Vagina (tissue), 2 donors: ENCODE data around the gene SLAIN1.

Experiments
- POLR2A ChIP-seq, 2 donors: fragments of 450-650 bp; IDR thresholded peaks; one replicate each; pipeline ENCODE4 v1.6.1; 2017; ENCODE audit warnings: antibody characterized with exemption in 2 of 2, mild to moderate bottlenecking in 2 of 2, moderate library complexity in 2 of 2
- POLR2AphosphoS5 ChIP-seq, 2 donors: sonication (generic); formaldehyde crosslinking; IDR thresholded peaks; one replicate each; pipeline ENCODE4 v1.9.0; 2017; ENCODE audit warnings: antibody characterized with exemption in 2 of 2, mild to moderate bottlenecking in 2 of 2, low read depth in 1 of 2; ENCODE audit not compliant: insufficient read depth in 1 of 2
- TF ChIP-seq, protein P1 (sequence below), 3 experiments: fragments of 450-650 bp in 2 of 3; fragments of 200-600 bp in 1 of 3; sonication (generic) in 1 of 3; IDR thresholded peaks; one replicate each; pipeline ENCODE4 v1.5.1; 2017 to 2019; ENCODE audit warnings: antibody characterized with exemption in 3 of 3, mild to moderate bottlenecking in 2 of 3, moderate library complexity in 2 of 3

- TF ChIP-seq POLR2A (IDR thresholded peaks at IDR 0.05) (no peak), POLR2AphosphoS5 (IDR thresholded peaks at IDR 0.05; ENCODE audit: insufficient read depth in 1 of 2, low read depth in 1 of 2) (no peak)
- TF ChIP-seq, protein P1, sequence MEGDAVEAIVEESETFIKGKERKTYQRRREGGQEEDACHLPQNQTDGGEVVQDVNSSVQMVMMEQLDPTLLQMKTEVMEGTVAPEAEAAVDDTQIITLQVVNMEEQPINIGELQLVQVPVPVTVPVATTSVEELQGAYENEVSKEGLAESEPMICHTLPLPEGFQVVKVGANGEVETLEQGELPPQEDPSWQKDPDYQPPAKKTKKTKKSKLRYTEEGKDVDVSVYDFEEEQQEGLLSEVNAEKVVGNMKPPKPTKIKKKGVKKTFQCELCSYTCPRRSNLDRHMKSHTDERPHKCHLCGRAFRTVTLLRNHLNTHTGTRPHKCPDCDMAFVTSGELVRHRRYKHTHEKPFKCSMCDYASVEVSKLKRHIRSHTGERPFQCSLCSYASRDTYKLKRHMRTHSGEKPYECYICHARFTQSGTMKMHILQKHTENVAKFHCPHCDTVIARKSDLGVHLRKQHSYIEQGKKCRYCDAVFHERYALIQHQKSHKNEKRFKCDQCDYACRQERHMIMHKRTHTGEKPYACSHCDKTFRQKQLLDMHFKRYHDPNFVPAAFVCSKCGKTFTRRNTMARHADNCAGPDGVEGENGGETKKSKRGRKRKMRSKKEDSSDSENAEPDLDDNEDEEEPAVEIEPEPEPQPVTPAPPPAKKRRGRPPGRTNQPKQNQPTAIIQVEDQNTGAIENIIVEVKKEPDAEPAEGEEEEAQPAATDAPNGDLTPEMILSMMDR (IDR thresholded peaks at IDR 0.05): no peak
Observed at GRCh38 chr13:77767413-77767812, 69.9 kb downstream of the SLAIN1 start.
